MM.1S (cell line): ENCODE measurements around the gene PAX8.

Experiments used
- DNase-seq: peaks from one replicate; pipeline ENCODE4 v3.0.0-alpha.2; 2015
- H2AFZ ChIP-seq: fragments of 300-600 bp; sonication (generic); 2 replicates; pipeline ENCODE4 v1.6.0; 2016; ENCODE audit warnings: antibody characterized with exemption, low read length
- H3F3A ChIP-seq: fragments of 300-600 bp; sonication (generic); 2 replicates; pipeline ENCODE4 v1.6.1; 2016; ENCODE audit warnings: mild to moderate bottlenecking, antibody characterized with exemption, low read length, moderate library complexity, mixed read lengths; ENCODE audit not compliant: insufficient read depth
- H3K27ac ChIP-seq: fragments of 300-600 bp; sonication (generic); 2 replicates; pipeline ENCODE4 v1.5.1; 2016; ENCODE audit warnings: mild to moderate bottlenecking, low read length
- H3K27me3 ChIP-seq: fragments of 300-600 bp; sonication (generic); replicated peaks from 2 replicates; pipeline ENCODE4 v1.6.0; 2016; ENCODE audit warnings: low read length; ENCODE audit not compliant: insufficient read depth
- H3K36me3 ChIP-seq: fragments of 300-600 bp; sonication (generic); replicated peaks from 2 replicates; pipeline ENCODE4 v1.6.1; 2016; ENCODE audit warnings: mild to moderate bottlenecking, low read length, mixed read lengths; ENCODE audit not compliant: insufficient read depth
- H3K4me1 ChIP-seq: fragments of 300-600 bp; sonication (generic); 2 replicates; pipeline ENCODE4 v1.6.1; 2016; ENCODE audit warnings: low read length, mixed read lengths
- H3K4me2 ChIP-seq: fragments of 300-600 bp; sonication (generic); 2 replicates; pipeline ENCODE4 v1.6.0; 2016; ENCODE audit warnings: low read depth, low read length
- H3K4me3 ChIP-seq: fragments of 300-600 bp; sonication (generic); 2 replicates; pipeline ENCODE4 v1.5.1; 2016; ENCODE audit warnings: low read length, mixed read lengths
- H3K79me2 ChIP-seq: fragments of 300-600 bp; sonication (generic); 2 replicates; pipeline ENCODE4 v1.6.1; 2016; ENCODE audit warnings: mixed run types, low read length, mixed read lengths
- H3K9ac ChIP-seq: fragments of 300-600 bp; sonication (generic); 2 replicates; pipeline ENCODE4 v1.6.1; 2016; ENCODE audit warnings: low read length, mixed read lengths
- H3K9me2 ChIP-seq: fragments of 300-600 bp; sonication (generic); replicated peaks from 2 replicates; pipeline ENCODE4 v1.6.1; 2016; ENCODE audit warnings: mild to moderate bottlenecking, low read length, mixed read lengths; ENCODE audit not compliant: insufficient read depth
- H3K9me3 ChIP-seq: fragments of 300-600 bp; sonication (generic); replicated peaks from 2 replicates; pipeline ENCODE4 v1.6.1; 2016; ENCODE audit warnings: mild to moderate bottlenecking, low read length, mixed read lengths; ENCODE audit not compliant: insufficient read depth
- H4K20me1 ChIP-seq: fragments of 300-600 bp; sonication (generic); 2 replicates; pipeline ENCODE4 v1.6.1; 2016; ENCODE audit warnings: mild to moderate bottlenecking, low read length, moderate library complexity, mixed read lengths; ENCODE audit not compliant: insufficient read depth
- EZH2 ChIP-seq: fragments of 300-600 bp; sonication (generic); optimal IDR thresholded peaks from 2 replicates; pipeline ENCODE3; 2017; ENCODE audit warnings: low read depth, mild to moderate bottlenecking, antibody characterized with exemption, low read length, mixed read lengths
- EZH2phosphoT487 ChIP-seq: fragments of 300-600 bp; sonication (generic); IDR thresholded peaks from 2 replicates; pipeline ENCODE4 v1.6.1; 2018; ENCODE audit warnings: antibody characterized with exemption, low read length
- TF ChIP-seq, protein P1 (sequence below): fragments of 300-600 bp; sonication (generic); IDR thresholded peaks from 2 replicates; pipeline ENCODE4 v1.5.1; 2016; ENCODE audit warnings: antibody characterized with exemption, low read length, mixed read lengths

PAX8 gene

GRCh38 chr2:113260991-113261390, 17.7 kb downstream of the PAX8 start:
- no peak overlapping the region for H3K9ac ChIP-seq
- no peak overlapping the region for H3K27ac ChIP-seq
- H3K9me3 ChIP-seq = no peaks in the 10 kb centered on the region
- H3K4me3 ChIP-seq = no peak overlapping the region
- H3K79me2 ChIP-seq = no peaks in the 10 kb centered on the region
- no peaks in the 10 kb centered on the region for H3K4me1 ChIP-seq
- no peaks in the 10 kb centered on the region for H3K9me2 ChIP-seq
- no peaks in the 10 kb centered on the region for H3K36me3 ChIP-seq
- no peaks in the 10 kb centered on the region for H4K20me1 ChIP-seq
- H3F3A ChIP-seq = no peaks in the 10 kb centered on the region
- H3K4me2 ChIP-seq = no peak overlapping the region
- TF ChIP-seq EZH2 = no peak
- no peaks in the 10 kb centered on the region for H3K27me3 ChIP-seq
- no peak overlapping the region for H2AFZ ChIP-seq
- no peak for DNase-seq

DNA sequence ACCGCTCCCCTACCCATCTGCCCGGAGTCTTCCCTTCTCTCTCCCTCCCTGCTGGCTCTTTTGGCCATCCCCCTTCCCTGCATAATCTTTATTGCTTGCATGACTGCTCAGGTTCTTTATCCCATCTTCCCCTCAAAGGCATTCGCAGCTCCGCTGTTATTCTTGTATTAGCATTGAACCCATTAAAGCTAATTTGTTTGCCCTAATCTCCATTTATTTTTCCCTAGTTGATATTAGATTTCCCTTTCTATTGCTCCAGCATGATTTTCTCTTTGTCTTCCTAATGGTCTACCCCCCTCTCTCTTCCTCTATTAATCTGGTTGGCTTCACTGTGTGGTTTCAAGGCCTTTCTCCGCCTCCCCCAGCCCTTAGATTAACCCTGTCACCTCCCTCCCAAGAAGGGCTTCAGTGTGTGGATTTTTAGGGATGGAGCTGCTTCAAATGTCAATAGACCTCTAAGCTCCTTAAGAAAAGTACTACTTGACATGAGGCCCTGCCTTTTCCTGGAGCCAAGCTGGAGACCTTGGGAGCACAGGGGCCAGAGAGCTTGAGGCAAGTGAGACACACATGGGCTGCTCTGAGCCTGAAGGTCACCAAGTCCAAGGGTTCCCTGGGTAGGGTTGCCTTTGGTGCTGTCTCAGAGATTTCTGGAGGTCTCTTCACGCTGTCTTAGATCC, 20.1 kb downstream of the PAX8 start:
- TF ChIP-seq EZH2 (no peak), EZH2phosphoT487 (no peak)
- TF ChIP-seq, protein P1, sequence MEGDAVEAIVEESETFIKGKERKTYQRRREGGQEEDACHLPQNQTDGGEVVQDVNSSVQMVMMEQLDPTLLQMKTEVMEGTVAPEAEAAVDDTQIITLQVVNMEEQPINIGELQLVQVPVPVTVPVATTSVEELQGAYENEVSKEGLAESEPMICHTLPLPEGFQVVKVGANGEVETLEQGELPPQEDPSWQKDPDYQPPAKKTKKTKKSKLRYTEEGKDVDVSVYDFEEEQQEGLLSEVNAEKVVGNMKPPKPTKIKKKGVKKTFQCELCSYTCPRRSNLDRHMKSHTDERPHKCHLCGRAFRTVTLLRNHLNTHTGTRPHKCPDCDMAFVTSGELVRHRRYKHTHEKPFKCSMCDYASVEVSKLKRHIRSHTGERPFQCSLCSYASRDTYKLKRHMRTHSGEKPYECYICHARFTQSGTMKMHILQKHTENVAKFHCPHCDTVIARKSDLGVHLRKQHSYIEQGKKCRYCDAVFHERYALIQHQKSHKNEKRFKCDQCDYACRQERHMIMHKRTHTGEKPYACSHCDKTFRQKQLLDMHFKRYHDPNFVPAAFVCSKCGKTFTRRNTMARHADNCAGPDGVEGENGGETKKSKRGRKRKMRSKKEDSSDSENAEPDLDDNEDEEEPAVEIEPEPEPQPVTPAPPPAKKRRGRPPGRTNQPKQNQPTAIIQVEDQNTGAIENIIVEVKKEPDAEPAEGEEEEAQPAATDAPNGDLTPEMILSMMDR = no peak
- H3K4me2 ChIP-seq = no peak overlapping the region

GRCh38 chr2:113257516-113258264, 21.0 kb downstream of the PAX8 start:
- Histone ChIP-seq H3K4me3 (no peak overlapping the region), H3F3A (no peaks in the 10 kb centered on the region), H3K27me3 (no peaks in the 10 kb centered on the region), H3K4me1 (no peaks in the 10 kb centered on the region), H2AFZ (no peak overlapping the region), H3K9me2 (no peaks in the 10 kb centered on the region), H3K9ac (no peak overlapping the region), H3K9me3 (no peaks in the 10 kb centered on the region), H3K4me2 (no peak overlapping the region), H3K79me2 (no peaks in the 10 kb centered on the region), H4K20me1 (no peaks in the 10 kb centered on the region), H3K27ac (no peak overlapping the region), H3K36me3 (no peaks in the 10 kb centered on the region)
- no peak for DNase-seq
- TF ChIP-seq EZH2 (no peak), EZH2phosphoT487 (no peak)
- TF ChIP-seq, protein P1 = no peak

More for the DNA sequence above, 20.1 kb downstream of the PAX8 start:
- no peak for DNase-seq
- H3K9ac ChIP-seq = no peak overlapping the region
- no peaks in the 10 kb centered on the region for H3K9me3 ChIP-seq
- H3K4me3 ChIP-seq = no peak overlapping the region
- H3K27ac ChIP-seq = no peak overlapping the region
- no peaks in the 10 kb centered on the region for H4K20me1 ChIP-seq
- H2AFZ ChIP-seq = no peak overlapping the region
- no peaks in the 10 kb centered on the region for H3K4me1 ChIP-seq
- H3K36me3 ChIP-seq = no peaks in the 10 kb centered on the region
- H3K27me3 ChIP-seq = no peaks in the 10 kb centered on the region
- no peaks in the 10 kb centered on the region for H3K9me2 ChIP-seq
- no peaks in the 10 kb centered on the region for H3F3A ChIP-seq
- no peaks in the 10 kb centered on the region for H3K79me2 ChIP-seq
